Activated CD8-positive, alpha-beta memory T cell treated with anti-CD3 and anti-CD28 coated beads, Interleukin-2, amount 50 U/mL, for 1 hour (primary cell): ENCODE measurements around the gene AZIN2.

Source experiments
- DNase-seq: peaks from one replicate; pipeline ENCODE4 v3.0.0-alpha.2; 2020; ENCODE audit errors: extremely low read depth

The AZIN2 gene

GRCh38 chr1:33152685-33153432, 71.9 kb downstream of the AZIN2 start:
- DNase-seq, result no peak

- DNase-seq, result no peak
Observed at GRCh38 chr1:33153650-33154049, 72.7 kb downstream of the AZIN2 start.

GRCh38 chr1:33155877-33156538, 75.1 kb downstream of the AZIN2 start:
- no peak for DNase-seq

GRCh38 chr1:33157131-33157530, 76.2 kb downstream of the AZIN2 start:
- DNase-seq, result no peak

GRCh38 chr1:33158366-33158765, 77.4 kb downstream of the AZIN2 start:
- DNase-seq, result no peak

GRCh38 chr1:33159577-33159976, 78.6 kb downstream of the AZIN2 start:
- no peak for DNase-seq

GRCh38 chr1:33161061-33161681, 80.2 kb downstream of the AZIN2 start:
- no peak for DNase-seq

GRCh38 chr1:33162141-33162540, 81.2 kb downstream of the AZIN2 start:
- no peak for DNase-seq

- no peak for DNase-seq
Observed at GRCh38 chr1:33163621-33164519, 82.9 kb downstream of the AZIN2 start.

GRCh38 chr1:33165209-33165608, 84.3 kb downstream of the AZIN2 start:
- DNase-seq, result no peak

GRCh38 chr1:33165809-33166208, 84.9 kb downstream of the AZIN2 start:
- DNase-seq, result no peak

GRCh38 chr1:33167650-33168447, 86.9 kb downstream of the AZIN2 start:
- DNase-seq, result no peak

- DNase-seq, result no peak
Observed at GRCh38 chr1:33168556-33169289, 87.8 kb downstream of the AZIN2 start.

- DNase-seq, result no peak
Observed at GRCh38 chr1:33169290-33170055, 88.5 kb downstream of the AZIN2 start.
